ENCODE measurements around the gene TMEM41B.
A peak's percentile ranks its signal among the peaks of the same experiment; 100 is the strongest.
"Not testable (repeated sequence)": the region's sequence is repeated elsewhere in the genome, so short reads cannot be mapped to it uniquely, and the experiment has no call there.

The TMEM41B gene, protein sequence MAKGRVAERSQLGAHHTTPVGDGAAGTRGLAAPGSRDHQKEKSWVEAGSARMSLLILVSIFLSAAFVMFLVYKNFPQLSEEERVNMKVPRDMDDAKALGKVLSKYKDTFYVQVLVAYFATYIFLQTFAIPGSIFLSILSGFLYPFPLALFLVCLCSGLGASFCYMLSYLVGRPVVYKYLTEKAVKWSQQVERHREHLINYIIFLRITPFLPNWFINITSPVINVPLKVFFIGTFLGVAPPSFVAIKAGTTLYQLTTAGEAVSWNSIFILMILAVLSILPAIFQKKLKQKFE

GRCh38 chr11:9314291-9315077, at the start of gene TMEM41B:
Gene TMEM41B (minus strand): TSS chr11:9314593. CDS start chr11:9314441, 152 bp downstream.
- peak; percentile 100 for DNase-seq

- DNase-seq, result no peak
These were observed 48.0 kb upstream of the TMEM41B start for GRCh38 chr11:9362393-9362863.

- not testable (repeated sequence) for DNase-seq
These were observed 46.6 kb upstream of the TMEM41B start for GRCh38 chr11:9360862-9361622.

DNA sequence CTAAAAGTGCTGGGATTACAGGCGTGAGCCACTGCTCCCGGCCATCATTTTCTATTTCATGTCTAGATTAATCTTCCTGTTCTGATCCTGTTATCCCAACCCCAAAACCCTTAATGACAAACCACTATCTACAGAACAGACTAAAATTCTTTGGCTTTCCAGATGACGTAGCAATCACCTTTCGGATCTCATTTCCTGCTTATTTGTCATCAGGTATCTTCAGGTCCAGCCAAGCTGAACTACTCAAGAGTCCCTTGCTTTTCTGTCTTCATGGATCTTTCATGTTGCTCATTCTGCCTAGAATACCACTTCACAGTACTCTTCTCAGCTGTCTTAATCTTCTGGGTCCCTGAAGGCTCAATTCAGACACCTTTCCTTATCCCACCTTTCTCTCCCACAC, 42.6 kb upstream of the TMEM41B start:
- no peak for DNase-seq

DNA sequence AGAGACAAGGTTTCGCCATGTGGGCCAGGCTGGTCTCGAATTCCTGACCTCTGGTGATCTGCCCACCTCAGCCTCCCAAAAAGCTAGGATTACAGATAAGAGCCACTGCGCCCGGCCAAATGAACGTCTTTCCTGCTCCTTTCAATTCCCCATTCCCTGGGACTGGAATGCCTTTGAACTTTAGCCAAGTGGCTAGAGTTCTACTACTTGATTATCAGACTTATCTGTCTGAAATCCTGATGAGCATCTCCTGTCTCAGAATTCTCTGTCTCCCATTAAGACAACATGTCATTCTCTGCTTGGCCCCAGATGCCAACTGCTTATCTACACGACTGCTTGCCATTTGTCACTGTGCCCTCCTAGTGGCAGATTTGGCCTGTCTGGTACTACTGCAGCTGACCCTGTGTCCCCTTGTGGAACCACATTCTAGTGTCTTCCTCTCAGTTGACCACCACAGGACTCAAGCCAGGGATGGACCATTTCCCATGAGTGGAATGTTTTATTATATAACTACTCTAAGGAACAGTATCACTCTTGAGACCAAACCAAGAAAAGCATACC, 37.0 kb upstream of the TMEM41B start:
- no peak for DNase-seq

DNA sequence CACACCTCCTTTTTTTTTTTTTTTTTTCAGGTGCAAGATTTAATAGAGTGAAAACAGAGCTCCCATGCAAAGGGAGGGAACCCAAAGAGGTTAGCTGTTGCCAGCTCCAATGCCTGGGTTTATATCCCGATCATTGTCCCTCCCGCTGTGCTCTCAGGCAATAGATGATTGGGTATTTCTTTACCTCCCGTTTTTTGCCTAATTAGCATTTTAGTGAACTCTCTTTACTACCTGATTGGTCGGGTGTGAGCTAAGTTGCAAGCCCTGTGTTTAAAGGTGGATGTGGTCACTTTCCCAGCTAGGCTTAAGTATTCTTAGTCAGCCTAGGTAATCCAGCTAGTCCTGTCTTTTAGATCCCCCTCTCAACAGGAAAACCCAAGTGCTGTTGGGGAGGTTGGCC, 33.4 kb upstream of the TMEM41B start:
- not testable (repeated sequence) for DNase-seq

- DNase-seq, result no peak
These were observed 32.7 kb upstream of the TMEM41B start for GRCh38 chr11:9347100-9347499.

- no peak for DNase-seq
These were observed 29.8 kb upstream of the TMEM41B start for GRCh38 chr11:9344061-9344680.

GRCh38 chr11:9341638-9342178, 27.3 kb upstream of the TMEM41B start:
- DNase-seq, result no peak

GRCh38 chr11:9332655-9333054, 18.3 kb upstream of the TMEM41B start:
- no peak for DNase-seq

GRCh38 chr11:9330387-9331384, 16.3 kb upstream of the TMEM41B start:
- DNase-seq, result no peak

DNA sequence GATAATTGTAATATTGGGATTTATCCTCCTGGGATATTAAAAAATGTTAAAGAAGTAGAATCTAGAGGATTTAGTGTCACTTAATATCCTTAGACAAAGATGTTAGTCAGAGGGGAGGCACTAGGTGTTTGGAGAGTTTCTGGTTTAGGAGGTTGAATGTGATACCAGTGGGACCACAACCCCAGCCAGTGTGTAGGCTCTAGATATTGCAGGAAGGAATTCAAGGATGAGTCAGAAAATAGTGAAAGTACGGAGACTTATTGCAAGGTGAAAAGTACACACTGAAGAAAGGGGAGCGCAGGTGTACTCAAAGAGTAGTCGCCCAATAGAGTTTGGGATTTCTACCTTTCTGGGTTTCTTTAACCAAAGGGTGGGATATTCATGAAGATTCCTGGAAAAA, 5.7 kb upstream of the TMEM41B start:
- DNase-seq, result no peak

GRCh38 chr11:9319377-9320001, 5.1 kb upstream of the TMEM41B start:
- not testable (repeated sequence) for DNase-seq

DNA sequence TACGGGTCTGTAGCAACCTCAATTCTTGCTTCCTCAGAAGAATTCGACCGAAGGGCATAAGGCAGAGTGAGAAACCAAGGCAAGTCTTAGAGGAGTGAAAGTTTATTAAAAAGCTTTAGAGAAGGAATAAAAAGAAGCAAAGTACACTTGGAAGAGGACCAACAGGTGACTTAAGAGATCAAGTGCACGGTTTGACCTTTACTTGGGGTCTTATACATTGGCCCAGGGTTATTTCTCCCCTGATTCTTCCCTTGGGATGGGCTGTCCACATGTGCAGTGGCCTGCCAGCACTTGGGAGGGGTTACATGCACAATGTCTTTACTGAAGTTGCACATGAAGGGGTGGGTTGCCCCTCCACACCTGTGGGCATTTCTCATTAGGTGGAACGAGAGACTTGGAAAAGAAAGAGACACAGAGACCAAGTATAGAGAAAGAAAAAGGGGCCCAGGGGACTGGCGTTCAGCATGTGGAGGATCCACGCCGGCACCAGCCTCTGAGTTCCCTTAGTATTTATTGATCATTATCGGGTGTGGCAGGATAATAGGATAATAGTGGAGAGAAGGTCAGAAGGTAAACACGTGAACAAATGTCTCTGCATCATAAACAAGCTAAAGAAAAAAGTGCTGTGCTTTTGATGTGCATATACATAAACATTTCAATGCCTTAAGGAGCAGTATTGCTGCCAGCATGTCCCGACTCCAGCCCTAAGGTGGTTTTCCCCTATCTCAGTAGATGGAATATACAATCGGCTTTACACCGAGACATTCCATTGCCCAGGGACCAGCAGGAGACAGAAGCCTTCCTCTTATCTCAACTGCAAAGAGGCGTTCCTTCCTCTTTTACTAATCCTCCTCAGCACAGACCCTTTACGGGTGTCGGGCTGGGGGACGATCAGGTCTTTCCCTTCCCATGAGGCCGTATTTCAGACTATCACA, 4.3 kb upstream of the TMEM41B start:
- DNase-seq, result not testable (repeated sequence)

- DNase-seq, result no peak
These were observed 1.9 kb upstream of the TMEM41B start for GRCh38 chr11:9316334-9316733.

GRCh38 chr11:9315078-9315688, 790 bp upstream of the TMEM41B start:
- no peak for DNase-seq

DNA sequence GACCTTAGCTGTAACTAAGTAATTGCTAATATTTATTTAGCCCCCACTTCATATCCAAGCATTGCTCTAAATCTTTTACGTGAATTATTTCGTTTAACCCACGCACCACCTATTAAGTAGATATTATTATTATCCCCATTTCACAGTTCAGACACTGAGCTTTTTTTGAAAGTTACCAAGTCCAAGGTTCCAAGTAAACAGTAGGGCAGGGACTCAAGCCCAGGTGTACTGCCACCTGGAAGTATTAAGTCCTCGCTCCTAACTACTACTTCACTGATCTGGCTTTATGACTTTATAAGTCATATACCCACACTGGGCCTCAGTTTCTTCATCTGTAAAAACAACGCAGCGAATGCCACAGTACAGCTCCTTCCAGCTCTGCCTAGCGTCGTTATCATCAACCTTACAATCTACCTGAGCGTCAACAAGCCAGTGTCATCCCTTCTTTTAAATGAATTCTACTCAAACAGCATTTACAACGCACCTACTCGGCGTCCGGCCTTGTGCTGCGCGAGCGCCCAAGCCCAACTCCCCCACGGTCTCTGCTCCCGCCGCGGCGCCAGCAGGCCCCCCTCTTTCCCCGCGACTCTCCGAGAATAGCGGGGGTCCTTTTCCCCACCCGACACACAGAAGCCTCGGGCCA, 624 bp downstream of the TMEM41B start:
- no peak for DNase-seq

DNA sequence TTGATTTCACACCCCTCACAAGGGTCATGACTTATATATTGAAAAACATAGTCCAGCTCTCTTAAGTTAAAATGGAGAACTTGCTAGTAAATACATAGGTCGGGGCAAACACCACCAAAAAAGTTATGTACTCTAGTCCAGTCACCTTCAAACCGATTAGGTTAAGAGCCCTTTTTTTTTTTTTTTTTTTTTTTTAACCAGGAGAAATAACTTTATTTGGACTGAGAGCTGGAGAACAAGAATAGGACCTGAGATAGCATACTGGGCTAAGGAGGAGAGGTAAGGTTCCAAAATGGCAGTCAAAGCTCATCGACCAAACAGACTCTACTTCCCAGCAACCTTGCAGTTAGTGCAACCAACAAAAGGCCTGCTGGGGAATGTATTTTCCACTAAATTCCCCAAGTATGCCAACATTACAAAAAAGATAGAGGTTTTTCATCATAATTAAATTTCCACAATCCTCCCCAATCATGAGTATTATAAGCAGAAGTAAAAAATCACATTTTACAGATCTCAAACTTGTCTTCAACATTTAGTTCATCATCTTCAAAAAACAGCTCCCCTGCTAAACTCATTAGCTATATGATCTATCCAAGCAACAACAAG, 3.8 kb downstream of the TMEM41B start:
- no peak for DNase-seq

Measured in suppressor macrophage treated with lipopolysaccharide for 4 hours (primary cell).